Choroid plexus epithelial cell (primary cell): ENCODE results near the gene TUFM.

ENCODE experiments used
- DNase-seq: peaks from one replicate; pipeline ENCODE4 v3.0.0-alpha.2; 2010; ENCODE audit warnings: low read depth
- H3K4me3 ChIP-seq: 2 replicates; pipeline ENCODE4 v1.5.1; 2011; ENCODE audit warnings: low read depth, mild to moderate bottlenecking, control low read depth, low read length, moderate library complexity
- CTCF ChIP-seq: conservative IDR thresholded peaks from 2 replicates; pipeline ENCODE4 v1.5.1; 2011; ENCODE audit warnings: low read depth, mild to moderate bottlenecking, control low read depth, inconsistent platforms, low read length, moderate library complexity

The TUFM gene

GRCh38 chr16:28865001-28865688, 19.0 kb upstream of the TUFM start:
- no peak for TF ChIP-seq CTCF
- DNase-seq = no peak
- peak overlapping the region; percentile 77 for H3K4me3 ChIP-seq

- peak overlapping the region; percentile 77 for H3K4me3 ChIP-seq
- DNase-seq = peak; percentile 59
- TF ChIP-seq CTCF = no peak
These were observed 18.0 kb upstream of the TUFM start for GRCh38 chr16:28863929-28864793.

- no peak for DNase-seq
- no peak for TF ChIP-seq CTCF
- H3K4me3 ChIP-seq = no peak overlapping the region
These were observed 13.2 kb upstream of the TUFM start for GRCh38 chr16:28859326-28859725.

- no peak overlapping the region for H3K4me3 ChIP-seq
- DNase-seq = no peak
- no peak for TF ChIP-seq CTCF
These were observed 12.3 kb upstream of the TUFM start for GRCh38 chr16:28858421-28858820.

- no peak for DNase-seq
- H3K4me3 ChIP-seq = peak overlapping the region; percentile 94
- TF ChIP-seq CTCF = no peak
These were observed 755 bp upstream of the TUFM start for GRCh38 chr16:28846933-28847273.

- no peak for DNase-seq
- peak overlapping the region; percentile 94 for H3K4me3 ChIP-seq
- TF ChIP-seq CTCF = no peak
These were observed 428 bp downstream of the TUFM start for GRCh38 chr16:28845761-28846079.

GRCh38 chr16:28845293-28845692, 855 bp downstream of the TUFM start:
- H3K4me3 ChIP-seq = peak overlapping the region; percentile 94
- no peak for TF ChIP-seq CTCF
- peak; percentile 66 for DNase-seq
